Right renal cortex interstitium (tissue), 3 donors: ENCODE measurements around the gene EPS8. TPM values are rescaled to one million over a fixed set of nuclear protein-coding genes. Genes with fewer than 3 reads are reported as not detected.

Experiments
- DNase-seq, 3 donors: peaks; one replicate each; pipeline ENCODE4 v3.0.0-alpha.2; 2013; ENCODE audit warnings: low read depth in 3 of 3, low spot score in 2 of 3
- polyA plus RNA-seq, 3 donors: library from polyadenylated mRNA; unstranded; fragments of 120-200 nt; gene quantifications; one replicate each; pipeline ENCODE4 v1.2.1, GENCODE V29; 2013; ENCODE audit not compliant: insufficient read length in 3 of 3

EPS8 gene
- polyA plus RNA-seq, 3 donors = 62.4 to 62.7 (median 62.6) TPM

- DNase-seq = no peak
Observed at GRCh38 chr12:15721316-15722115, 67.7 kb downstream of the EPS8 start.

GRCh38 chr12:15720295-15720694 is 68.9 kb downstream of the EPS8 start:
- no peak for DNase-seq

- DNase-seq = no peak
Observed at GRCh38 chr12:15719230-15719629, 70.0 kb downstream of the EPS8 start.

GRCh38 chr12:15717940-15718567 is 71.1 kb downstream of the EPS8 start:
- DNase-seq = no peak

- no peak for DNase-seq
Observed at GRCh38 chr12:15716581-15716980, 72.6 kb downstream of the EPS8 start.

- DNase-seq = no peak
Observed at GRCh38 chr12:15714256-15714655, 74.9 kb downstream of the EPS8 start.

- no peak for DNase-seq
Observed at GRCh38 chr12:15712823-15713660, 76.1 kb downstream of the EPS8 start.

- no peak for DNase-seq
Observed at GRCh38 chr12:15712160-15712559, 77.0 kb downstream of the EPS8 start.

- DNase-seq = no peak
Observed at GRCh38 chr12:15710860-15711510, 78.2 kb downstream of the EPS8 start.

GRCh38 chr12:15709551-15709950 is 79.6 kb downstream of the EPS8 start:
- no peak for DNase-seq

- DNase-seq = no peak
Observed at GRCh38 chr12:15708396-15709076, 80.7 kb downstream of the EPS8 start.

GRCh38 chr12:15707516-15708199 is 81.5 kb downstream of the EPS8 start:
- DNase-seq = no peak

- DNase-seq = no peak
Observed at GRCh38 chr12:15706010-15706676, 83.0 kb downstream of the EPS8 start.

GRCh38 chr12:15705606-15706005 is 83.6 kb downstream of the EPS8 start:
- no peak for DNase-seq

GRCh38 chr12:15702276-15702675 is 86.9 kb downstream of the EPS8 start:
- DNase-seq = no peak

- no peak for DNase-seq
Observed at GRCh38 chr12:15701631-15702156, 87.5 kb downstream of the EPS8 start.

- no peak for DNase-seq
Observed at GRCh38 chr12:15701206-15701605, 88.0 kb downstream of the EPS8 start.

GRCh38 chr12:15700595-15700994 is 88.6 kb downstream of the EPS8 start:
- no peak for DNase-seq

GRCh38 chr12:15699886-15700285 is 89.3 kb downstream of the EPS8 start:
- DNase-seq = no peak
